HepG2 (cell line): ENCODE data around the gene NEU4. TPM values are rescaled to one million over a fixed set of nuclear protein-coding genes. Genes with fewer than 3 reads are reported as not detected.

ENCODE experiments used
- DR1 ChIP-seq: sonication (generic); formaldehyde crosslinking; IDR thresholded peaks from 2 replicates; pipeline ENCODE4 v1.8.0; 2021; ENCODE audit warnings: mild to moderate bottlenecking, missing genetic modification reagents, inconsistent platforms
- DZIP1 ChIP-seq: sonication (generic); formaldehyde crosslinking; IDR thresholded peaks from 2 replicates; pipeline ENCODE4 v1.5.0; 2020; ENCODE audit warnings: mild to moderate bottlenecking, missing genetic modification reagents
- FOXA1 ChIP-seq, 2 experiments: fragments of 450-650 bp in 1 of 2; sonication (generic) in 1 of 2; formaldehyde crosslinking in 1 of 2; IDR thresholded peaks; 2 replicates each; pipeline versions ENCODE4 v1.4.0 to v1.6.1; 2016 to 2020; ENCODE audit warnings: missing genetic modification reagents in 1 of 2
- GABPA ChIP-seq, 2 experiments: IDR thresholded peaks; 2 replicates each; pipeline ENCODE4 v1.6.1; 2011 to 2016; ENCODE audit warnings: low read depth in 2 of 2, low read length in 1 of 2, missing biosample characterization in 1 of 2, missing genetic modification characterization in 1 of 2
- HMGXB4 ChIP-seq, 2 experiments: sonication (generic) in 1 of 2; formaldehyde crosslinking in 1 of 2; IDR thresholded peaks; 2 replicates each; pipeline versions ENCODE4 v1.4.0 to v1.6.1; 2018 to 2020; ENCODE audit warnings: missing genetic modification reagents in 2 of 2, borderline replicate concordance in 1 of 2, low read depth in 1 of 2, mild to moderate bottlenecking in 1 of 2, missing biosample characterization in 1 of 2
- HNF4G ChIP-seq, 2 experiments: sonication (generic) in 1 of 2; formaldehyde crosslinking in 1 of 2; IDR thresholded peaks; 2 replicates each; pipeline versions ENCODE4 v1.4.0 to v1.6.1; 2011 to 2020; ENCODE audit warnings: borderline replicate concordance in 2 of 2, low read depth in 2 of 2, mild to moderate bottlenecking in 2 of 2, low read length in 1 of 2, missing genetic modification reagents in 1 of 2, moderate library complexity in 1 of 2
- JUND ChIP-seq: sonication (generic); formaldehyde crosslinking; IDR thresholded peaks from 2 replicates; pipeline ENCODE4 v1.8.0; 2022; ENCODE audit warnings: mild to moderate bottlenecking, missing genetic modification reagents
- KLF11 ChIP-seq: IDR thresholded peaks from 2 replicates; pipeline ENCODE4 v1.6.1; 2016; ENCODE audit warnings: missing compliant biosample characterization
- MTF2 ChIP-seq: sonication (generic); formaldehyde crosslinking; IDR thresholded peaks from 2 replicates; pipeline ENCODE4 v1.5.0; 2020; ENCODE audit warnings: missing genetic modification reagents, borderline replicate concordance
- NR0B2 ChIP-seq: sonication (generic); formaldehyde crosslinking; IDR thresholded peaks from 2 replicates; pipeline ENCODE4 v1.4.0; 2020; ENCODE audit warnings: mild to moderate bottlenecking, missing genetic modification reagents
- NR2C2 ChIP-seq: sonication (generic); formaldehyde crosslinking; IDR thresholded peaks from 2 replicates; pipeline ENCODE4 v1.4.0; 2020; ENCODE audit warnings: missing genetic modification reagents, mild to moderate bottlenecking, moderate library complexity, borderline replicate concordance
- PHF5A ChIP-seq: IDR thresholded peaks from one replicate; pipeline ENCODE4 v1.6.1; 2018; ENCODE audit warnings: low read depth, missing genetic modification reagents; ENCODE audit not compliant: unreplicated experiment
- RFXANK ChIP-seq: IDR thresholded peaks from 2 replicates; pipeline ENCODE4 v1.6.1; 2016
- USF2 ChIP-seq, 2 experiments: sonication (generic) in 1 of 2; formaldehyde crosslinking in 1 of 2; IDR thresholded peaks; 2 replicates each; pipeline versions ENCODE4 v1.5.1 to v1.6.1; 2011 to 2020; ENCODE audit warnings: borderline replicate concordance in 1 of 2, low read depth in 1 of 2, low read length in 1 of 2, mild to moderate bottlenecking in 1 of 2, missing genetic modification reagents in 1 of 2, moderate library complexity in 1 of 2
- ZBTB38 ChIP-seq: sonication (generic); formaldehyde crosslinking; IDR thresholded peaks from 2 replicates; pipeline ENCODE4 v1.5.1; 2020; ENCODE audit warnings: mild to moderate bottlenecking, missing genetic modification reagents
- ZFP37 ChIP-seq: sonication (generic); formaldehyde crosslinking; IDR thresholded peaks from 2 replicates; pipeline ENCODE4 v1.4.0; 2020; ENCODE audit warnings: missing genetic modification reagents, borderline replicate concordance
- ZNF280B ChIP-seq: sonication (generic); formaldehyde crosslinking; IDR thresholded peaks from 2 replicates; pipeline ENCODE4 v1.5.0; 2020; ENCODE audit warnings: missing genetic modification reagents, mild to moderate bottlenecking, borderline replicate concordance
- polyA plus RNA-seq, 8 experiments: library from polyadenylated mRNA; depleted of rRNA in 3 of 8; stranded (reverse) in 7 of 8; unstranded in 1 of 8; fragments of >200 nt; fragmentation: Illumina TruSeq in 4 of 8; extraction: Trizol in 4 of 8; gene quantifications; 2 replicates each; pipeline versions ENCODE4 v1.2.1 to v1.2.3, GENCODE V29; 2011 to 2016; ENCODE audit warnings: low read depth in 4 of 8, missing spikeins in 1 of 8, mixed read lengths in 1 of 8; ENCODE audit not compliant: insufficient read depth in 1 of 8
- total RNA-seq, 5 experiments: library from RNA; depleted of rRNA; stranded (reverse); fragments of >200 nt; fragmentation: Illumina TruSeq; extraction: Trizol; gene quantifications; 2 replicates each; pipeline ENCODE4 v1.2.3, GENCODE V29; 2016; ENCODE audit warnings: low read depth in 1 of 5

Gene NEU4
- total and polyA plus RNA-seq, 2 of the 13 experiments (the other 11 are each of a cell fraction or from before 2014, with no cell fraction given) = 53.5 to 107 TPM

- TF ChIP-seq HMGXB4 (CRISPR knock-in tag; IDR thresholded peaks at IDR 0.05; ENCODE audit: borderline replicate concordance in 1 of 2, low read depth in 1 of 2) = no peak
- no peak for TF ChIP-seq NR2C2
- no peak for TF ChIP-seq ZNF280B
- no peak for TF ChIP-seq JUND (CRISPR knock-in tag)
- peak; percentile 53 for TF ChIP-seq ZBTB38
- TF ChIP-seq DZIP1 (CRISPR knock-in tag) = 0 out of 2 replicates have a peak, but pooled peaks have one; percentile 39
- no peak for TF ChIP-seq PHF5A
- no peak for TF ChIP-seq USF2 (IDR thresholded peaks at IDR 0.05; ENCODE audit: low read depth, low read length)
- TF ChIP-seq USF2 (CRISPR knock-in tag; IDR thresholded peaks at IDR 0.05; ENCODE audit: borderline replicate concordance) = no peak
- no peak for TF ChIP-seq RFXANK (CRISPR knock-in tag)
- TF ChIP-seq FOXA1 (IDR thresholded peaks at IDR 0.05) = no peak
- TF ChIP-seq FOXA1 (CRISPR knock-in tag; IDR thresholded peaks at IDR 0.05) = no peak
- TF ChIP-seq HNF4G (IDR thresholded peaks at IDR 0.05; ENCODE audit: borderline replicate concordance, low read depth, low read length) = no peak
- TF ChIP-seq HNF4G (CRISPR knock-in tag; IDR thresholded peaks at IDR 0.05; ENCODE audit: borderline replicate concordance, low read depth) = no peak
- no peak for TF ChIP-seq MTF2
- TF ChIP-seq DR1 (CRISPR knock-in tag) = no peak
- TF ChIP-seq GABPA (IDR thresholded peaks at IDR 0.05; ENCODE audit: low read depth, low read length) = no peak
- TF ChIP-seq GABPA (CRISPR knock-in tag; IDR thresholded peaks at IDR 0.05; ENCODE audit: low read depth) = no peak
- TF ChIP-seq NR0B2 = no peak
- TF ChIP-seq KLF11 (CRISPR knock-in tag) = no peak
- no peak for TF ChIP-seq ZFP37 (CRISPR knock-in tag)
These were observed 6.8 kb downstream of the NEU4 start (continued) for GRCh38 chr2:241815477-241816430.
